HEK293T (cell line): ENCODE measurements around the gene TRH.

Source experiments
- BHLHE40 ChIP-seq: fragments of 450-650 bp; IDR thresholded peaks from 2 replicates; pipeline ENCODE4 v1.6.1; 2016; ENCODE audit warnings: mild to moderate bottlenecking, moderate library complexity, borderline replicate concordance
- ZNF384 ChIP-seq: fragments of 450-650 bp; IDR thresholded peaks from 2 replicates; pipeline ENCODE4 v1.6.1; 2016

DNA sequence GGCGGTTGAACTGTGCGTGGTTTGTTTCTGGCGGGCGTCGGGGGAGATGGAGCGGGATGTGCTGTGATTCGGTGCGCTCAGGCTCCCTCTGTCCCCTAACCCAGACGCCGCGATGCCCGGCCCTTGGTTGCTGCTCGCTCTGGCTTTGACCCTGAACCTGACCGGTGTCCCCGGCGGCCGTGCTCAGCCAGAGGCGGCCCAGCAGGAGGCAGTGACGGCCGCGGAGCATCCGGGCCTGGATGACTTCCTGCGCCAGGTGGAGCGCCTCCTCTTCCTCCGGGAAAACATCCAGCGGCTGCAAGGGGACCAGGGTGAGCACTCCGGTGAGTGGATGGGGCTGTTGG lies 1.2 kb downstream of the TRH start:
- TF ChIP-seq BHLHE40: no peak
- no peak for TF ChIP-seq ZNF384
